T47D (cell line): ENCODE measurements around the gene ASCC3.

Source experiments
- DNase-seq, 2 experiments: peaks; one replicate each; pipeline versions ENCODE4 v3.0.0 to v3.0.0-alpha.2; 2011 to 2012; ENCODE audit warnings: low read depth in 1 of 2, low spot score in 1 of 2
- JUND ChIP-seq: IDR thresholded peaks from 2 replicates; pipeline ENCODE4 v1.6.1; 2012; ENCODE audit warnings: low read depth
- in situ Hi-C: cut with HindIII; loops from 2 replicates; pipeline ENCODE4 v1.10.0; 2016; ENCODE audit warnings: low sequenced_read_pairs, low pct_unique_long_range_greater_than_20kb

The ASCC3 gene

GRCh38 chr6:100469101-100469859 is 411.8 kb downstream of the ASCC3 start:
- in situ Hi-C loops: no loop called here
- no peak for TF ChIP-seq JUND
- DNase-seq: no peak

- in situ Hi-C loops: no loop called here
- DNase-seq: no peak
- TF ChIP-seq JUND: no peak
Measured at GRCh38 chr6:100468016-100468622, 413.0 kb downstream of the ASCC3 start.

DNA sequence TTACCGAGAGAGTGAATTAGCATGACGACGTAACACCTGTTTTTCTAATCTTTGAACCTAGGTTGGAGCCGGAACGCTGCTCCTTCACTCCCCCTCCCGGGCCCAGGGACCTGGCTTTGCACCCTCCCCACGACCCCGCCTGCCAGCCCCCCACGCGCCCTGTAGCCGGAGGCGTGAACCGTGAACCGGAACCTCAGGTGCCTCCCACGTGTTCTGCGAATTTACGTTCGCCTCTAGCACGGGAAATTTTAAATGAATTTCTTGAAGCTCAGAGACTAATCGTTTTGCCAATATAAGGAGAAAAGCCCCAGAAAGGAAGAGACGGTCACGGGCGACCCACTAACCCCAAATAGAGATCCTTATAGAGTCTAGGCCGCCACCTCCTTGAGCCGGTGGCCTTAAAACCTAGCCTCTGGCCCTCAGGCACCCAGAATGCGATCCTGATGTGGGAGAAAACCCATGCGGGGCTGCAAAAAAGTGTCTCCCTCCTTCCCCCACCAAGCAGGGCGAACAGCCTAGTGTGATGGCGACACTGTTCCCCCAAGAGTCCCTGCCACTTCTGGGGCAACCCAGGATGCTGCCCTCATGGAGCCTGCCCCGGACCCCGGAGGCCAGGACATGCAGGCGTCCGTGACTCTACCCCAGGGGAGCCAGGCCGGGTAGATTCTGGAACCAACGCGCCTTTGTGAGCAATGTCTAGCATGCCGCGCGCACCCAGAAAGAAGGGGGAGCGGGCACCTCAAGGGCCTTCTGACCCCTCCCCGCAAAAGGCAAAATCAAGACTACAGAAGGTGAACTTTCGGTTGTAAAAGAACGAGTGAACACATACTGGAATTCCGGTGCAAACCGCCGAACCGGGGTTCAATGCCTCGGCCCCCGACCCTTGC is 413.8 kb downstream of the ASCC3 start:
- in situ Hi-C loops: no loop called here
- TF ChIP-seq JUND: no peak
- no peak for DNase-seq

DNA sequence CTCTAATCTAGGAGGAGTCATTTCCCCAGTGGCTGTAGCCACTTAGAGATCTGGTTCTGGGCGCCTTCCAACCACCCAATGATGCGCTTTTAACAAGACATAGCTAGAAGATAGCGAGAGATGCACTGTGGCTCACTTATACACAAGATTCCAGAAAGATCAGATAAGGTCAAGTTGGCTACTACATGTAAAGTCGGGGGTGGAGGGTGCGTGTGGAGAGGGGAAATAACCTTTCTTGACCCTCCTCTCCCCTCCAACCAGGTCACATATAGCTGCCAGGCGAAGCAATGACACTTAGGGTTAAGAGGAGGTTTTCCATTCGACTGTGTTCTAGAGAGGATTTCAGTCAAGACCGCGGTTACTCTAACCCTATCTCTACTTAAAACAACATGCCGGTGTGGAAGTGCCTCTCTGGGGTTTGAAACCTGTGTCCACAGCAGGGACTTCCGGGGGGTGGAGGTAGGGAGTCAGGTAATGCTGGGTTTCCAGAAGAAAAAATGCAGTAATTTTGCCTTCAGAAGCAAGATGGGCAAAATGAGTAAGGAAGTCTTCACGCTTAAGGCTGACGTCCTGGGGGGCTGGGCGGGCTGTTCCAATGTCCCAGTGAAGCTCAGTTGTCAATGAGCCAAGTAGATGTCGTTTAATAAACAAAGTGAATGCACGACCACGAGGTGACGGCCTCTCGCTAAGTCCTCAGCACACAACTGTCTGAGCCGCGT is 414.6 kb downstream of the ASCC3 start:
- TF ChIP-seq JUND: no peak
- in situ Hi-C loops: no loop called here
- DNase-seq: no peak

- DNase-seq: no peak
- no peak for TF ChIP-seq JUND
- in situ Hi-C loops: no loop called here
Measured at GRCh38 chr6:100465701-100466409, 415.3 kb downstream of the ASCC3 start.

GRCh38 chr6:100464903-100465700 is 416.0 kb downstream of the ASCC3 start, which contains the start of gene SIM1:
Gene SIM1, minus strand, starts transcription at chr6:100464921. Its CDS starts 1,453 bp downstream, at chr6:100463468.
- no peak for DNase-seq
- in situ Hi-C loops: no loop called here
- TF ChIP-seq JUND: no peak

- in situ Hi-C loops: no loop called here
- DNase-seq: no peak
- TF ChIP-seq JUND: no peak
Measured at GRCh38 chr6:100464162-100464851, 416.8 kb downstream of the ASCC3 start.

DNA sequence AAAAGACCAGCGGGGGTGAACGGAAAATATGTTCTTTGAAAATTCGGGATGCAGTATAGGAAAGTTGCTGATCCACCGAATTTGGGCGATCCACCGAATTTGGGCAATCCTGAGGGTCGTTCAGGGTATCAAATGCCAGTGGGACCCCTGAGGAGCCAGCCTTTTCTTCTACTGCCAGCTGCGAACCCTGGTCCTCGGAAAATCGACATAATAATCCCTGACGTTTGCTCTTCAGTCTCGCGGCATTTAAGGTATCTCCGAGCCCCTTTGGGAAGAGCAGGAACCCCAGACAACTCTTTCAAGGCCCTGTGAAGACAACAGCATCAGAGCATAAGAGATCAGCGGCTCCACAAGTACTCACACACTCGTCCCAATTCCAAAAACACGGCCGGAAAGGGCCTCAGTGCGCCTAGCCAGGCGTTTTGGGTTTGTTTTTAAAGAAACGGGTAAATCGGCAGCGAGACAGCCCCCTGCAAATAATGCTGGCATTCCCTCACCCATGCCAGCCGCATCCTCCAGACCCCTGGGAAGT is 417.4 kb downstream of the ASCC3 start:
- no peak for TF ChIP-seq JUND
- in situ Hi-C loops: no loop called here
- no peak for DNase-seq

GRCh38 chr6:100462706-100463629 is 418.2 kb downstream of the ASCC3 start:
- DNase-seq: no peak
- in situ Hi-C loops: no loop called here

More at GRCh38 chr6:100462706-100463629, 418.2 kb downstream of the ASCC3 start:
- no peak for TF ChIP-seq JUND
